IMR-90 (cell line): ENCODE measurements around the gene TMEM252.

ENCODE experiments used
- BHLHE40 ChIP-seq: fragments of 150-350 bp; IDR thresholded peaks from 2 replicates; pipeline ENCODE4 v1.6.1; 2016; ENCODE audit warnings: mild to moderate bottlenecking, low read depth, low read length
- CEBPB ChIP-seq: IDR thresholded peaks from 2 replicates; pipeline ENCODE4 v1.6.1; 2012; ENCODE audit warnings: low read depth, low read length, improper control_type of control experiment
- CHD1 ChIP-seq: IDR thresholded peaks from 2 replicates; pipeline ENCODE4 v1.6.1; 2012; ENCODE audit warnings: low read depth, low read length, improper control_type of control experiment
- CTCF ChIP-seq: conservative IDR thresholded peaks from 2 replicates; pipeline ENCODE4 v1.5.1; 2012; ENCODE audit warnings: mild to moderate bottlenecking, low read depth, low read length, improper control_type of control experiment
- ELK1 ChIP-seq: fragments of 150-350 bp; IDR thresholded peaks from 2 replicates; pipeline ENCODE4 v1.6.1; 2016; ENCODE audit warnings: low read depth, mild to moderate bottlenecking, low read length, moderate library complexity, borderline replicate concordance
- FOS ChIP-seq: fragments of 150-350 bp; IDR thresholded peaks from 2 replicates; pipeline ENCODE4 v1.6.1; 2016; ENCODE audit warnings: low read depth, low read length
- MAFK ChIP-seq: IDR thresholded peaks from 2 replicates; pipeline ENCODE4 v1.6.1; 2012; ENCODE audit warnings: low read depth, low read length, improper control_type of control experiment
- NFE2L2 ChIP-seq: fragments of 150-350 bp; IDR thresholded peaks from 2 replicates; pipeline ENCODE4 v1.6.1; 2016; ENCODE audit warnings: low read depth, mild to moderate bottlenecking, low read length
- POLR2A ChIP-seq: IDR thresholded peaks from 2 replicates; pipeline ENCODE4 v1.6.1; 2012; ENCODE audit warnings: mild to moderate bottlenecking, low read depth, low read length
- RAD21 ChIP-seq: IDR thresholded peaks from 2 replicates; pipeline ENCODE4 v1.6.1; 2012; ENCODE audit warnings: low read length, improper control_type of control experiment
- RCOR1 ChIP-seq: IDR thresholded peaks from 2 replicates; pipeline ENCODE4 v1.6.1; 2012; ENCODE audit warnings: mild to moderate bottlenecking, low read length, improper control_type of control experiment; ENCODE audit not compliant: insufficient replicate concordance
- RFX5 ChIP-seq: IDR thresholded peaks from 2 replicates; pipeline ENCODE4 v1.8.0; 2012; ENCODE audit warnings: low read depth, mild to moderate bottlenecking, low read length, moderate library complexity
- SMC3 ChIP-seq: fragments of 150-350 bp; IDR thresholded peaks from 2 replicates; pipeline ENCODE4 v1.6.1; 2016; ENCODE audit warnings: low read depth, mild to moderate bottlenecking, antibody characterized with exemption, low read length, moderate library complexity

- no peak for TF ChIP-seq SMC3
- TF ChIP-seq POLR2A: no peak
- TF ChIP-seq RAD21: no peak
- TF ChIP-seq FOS: no peak
- TF ChIP-seq CTCF: no peak
- no peak for TF ChIP-seq BHLHE40
- TF ChIP-seq NFE2L2: no peak
- no peak for TF ChIP-seq RCOR1
- TF ChIP-seq CHD1: no peak
- TF ChIP-seq ELK1: no peak
- TF ChIP-seq CEBPB: no peak
- TF ChIP-seq RFX5: no peak
- TF ChIP-seq MAFK: no peak
These were observed 47.9 kb downstream of the TMEM252 start for GRCh38 chr9:68492806-68493205.
